ENCODE measurements around the gene SRD5A3.

DNA sequence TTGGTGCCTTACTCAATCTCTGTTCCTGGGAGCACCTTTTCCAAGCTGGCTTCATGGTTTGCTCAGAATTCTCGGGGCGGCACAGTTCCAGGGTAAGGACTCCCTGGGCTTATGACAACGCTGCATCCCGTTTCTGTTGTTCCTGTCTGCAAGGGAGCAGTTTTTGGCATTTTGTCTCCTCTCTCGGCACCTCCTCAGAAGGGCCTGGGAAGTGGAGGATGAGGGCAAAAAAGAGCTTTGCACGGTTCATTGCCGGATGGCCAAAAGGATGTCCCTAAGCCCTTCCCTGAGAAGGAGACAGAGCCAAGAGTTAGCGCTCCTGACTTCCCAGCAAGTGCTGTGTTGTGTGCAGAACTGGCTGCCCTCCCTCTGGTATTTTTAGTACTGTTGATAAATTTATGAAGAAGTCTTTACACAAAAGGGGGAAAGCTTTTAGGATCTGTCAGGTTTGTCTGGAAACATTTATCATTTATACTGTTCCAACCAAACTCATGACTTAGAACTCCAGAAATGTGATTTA is 13.4 kb downstream of the SRD5A3 start:
- TF ChIP-seq TAF1 (IDR thresholded peaks at IDR 0.05; ENCODE audit: control insufficient read depth, extremely low read depth, insufficient read depth, low read length, severe bottlenecking) (no peak), SP2 (IDR thresholded peaks at IDR 0.05; ENCODE audit: extremely low read depth, low read depth, low read length, poor library complexity, severe bottlenecking) (no peak), POLR2A (conservative IDR thresholded peaks at IDR 0.05) (no peak), LARP7 (IDR thresholded peaks at IDR 0.05) (no peak), GTF2F1 (IDR thresholded peaks at IDR 0.05; ENCODE audit: low read depth, low read length) (no peak), RBM14 (IDR thresholded peaks at IDR 0.05; ENCODE audit: borderline replicate concordance, insufficient read depth, low read depth, low read length) (no peak), SETDB1 (IDR thresholded peaks at IDR 0.05; ENCODE audit: low read length) (no peak), MYNN (IDR thresholded peaks at IDR 0.05) (no peak), MYNN (CRISPR knock-in tag; IDR thresholded peaks at IDR 0.05) (no peak), FOSL1 (tag; conservative IDR thresholded peaks at IDR 0.05) (no peak)
- TF ChIP-seq, protein P1, sequence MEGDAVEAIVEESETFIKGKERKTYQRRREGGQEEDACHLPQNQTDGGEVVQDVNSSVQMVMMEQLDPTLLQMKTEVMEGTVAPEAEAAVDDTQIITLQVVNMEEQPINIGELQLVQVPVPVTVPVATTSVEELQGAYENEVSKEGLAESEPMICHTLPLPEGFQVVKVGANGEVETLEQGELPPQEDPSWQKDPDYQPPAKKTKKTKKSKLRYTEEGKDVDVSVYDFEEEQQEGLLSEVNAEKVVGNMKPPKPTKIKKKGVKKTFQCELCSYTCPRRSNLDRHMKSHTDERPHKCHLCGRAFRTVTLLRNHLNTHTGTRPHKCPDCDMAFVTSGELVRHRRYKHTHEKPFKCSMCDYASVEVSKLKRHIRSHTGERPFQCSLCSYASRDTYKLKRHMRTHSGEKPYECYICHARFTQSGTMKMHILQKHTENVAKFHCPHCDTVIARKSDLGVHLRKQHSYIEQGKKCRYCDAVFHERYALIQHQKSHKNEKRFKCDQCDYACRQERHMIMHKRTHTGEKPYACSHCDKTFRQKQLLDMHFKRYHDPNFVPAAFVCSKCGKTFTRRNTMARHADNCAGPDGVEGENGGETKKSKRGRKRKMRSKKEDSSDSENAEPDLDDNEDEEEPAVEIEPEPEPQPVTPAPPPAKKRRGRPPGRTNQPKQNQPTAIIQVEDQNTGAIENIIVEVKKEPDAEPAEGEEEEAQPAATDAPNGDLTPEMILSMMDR (IDR thresholded peaks at IDR 0.05 in 2 of 3, conservative IDR thresholded peaks at IDR 0.05 in 1 of 3; ENCODE audit: insufficient read depth in 2 of 3, low read depth in 1 of 3, low read length in 3 of 3) = no peak
- TF ChIP-seq, protein P2, sequence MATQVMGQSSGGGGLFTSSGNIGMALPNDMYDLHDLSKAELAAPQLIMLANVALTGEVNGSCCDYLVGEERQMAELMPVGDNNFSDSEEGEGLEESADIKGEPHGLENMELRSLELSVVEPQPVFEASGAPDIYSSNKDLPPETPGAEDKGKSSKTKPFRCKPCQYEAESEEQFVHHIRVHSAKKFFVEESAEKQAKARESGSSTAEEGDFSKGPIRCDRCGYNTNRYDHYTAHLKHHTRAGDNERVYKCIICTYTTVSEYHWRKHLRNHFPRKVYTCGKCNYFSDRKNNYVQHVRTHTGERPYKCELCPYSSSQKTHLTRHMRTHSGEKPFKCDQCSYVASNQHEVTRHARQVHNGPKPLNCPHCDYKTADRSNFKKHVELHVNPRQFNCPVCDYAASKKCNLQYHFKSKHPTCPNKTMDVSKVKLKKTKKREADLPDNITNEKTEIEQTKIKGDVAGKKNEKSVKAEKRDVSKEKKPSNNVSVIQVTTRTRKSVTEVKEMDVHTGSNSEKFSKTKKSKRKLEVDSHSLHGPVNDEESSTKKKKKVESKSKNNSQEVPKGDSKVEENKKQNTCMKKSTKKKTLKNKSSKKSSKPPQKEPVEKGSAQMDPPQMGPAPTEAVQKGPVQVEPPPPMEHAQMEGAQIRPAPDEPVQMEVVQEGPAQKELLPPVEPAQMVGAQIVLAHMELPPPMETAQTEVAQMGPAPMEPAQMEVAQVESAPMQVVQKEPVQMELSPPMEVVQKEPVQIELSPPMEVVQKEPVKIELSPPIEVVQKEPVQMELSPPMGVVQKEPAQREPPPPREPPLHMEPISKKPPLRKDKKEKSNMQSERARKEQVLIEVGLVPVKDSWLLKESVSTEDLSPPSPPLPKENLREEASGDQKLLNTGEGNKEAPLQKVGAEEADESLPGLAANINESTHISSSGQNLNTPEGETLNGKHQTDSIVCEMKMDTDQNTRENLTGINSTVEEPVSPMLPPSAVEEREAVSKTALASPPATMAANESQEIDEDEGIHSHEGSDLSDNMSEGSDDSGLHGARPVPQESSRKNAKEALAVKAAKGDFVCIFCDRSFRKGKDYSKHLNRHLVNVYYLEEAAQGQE (IDR thresholded peaks at IDR 0.05; ENCODE audit: borderline replicate concordance) = no peak
- TF ChIP-seq, protein P2 (CRISPR knock-in tag; IDR thresholded peaks at IDR 0.05; ENCODE audit: low read depth) = no peak
